Measurements from ENCODE around the gene BYSL. TPM values are rescaled to one million over a fixed set of nuclear protein-coding genes. Genes with fewer than 3 reads are reported as not detected.
"Not testable (repeated sequence)": the region's sequence is repeated elsewhere in the genome, so short reads cannot be mapped to it uniquely, and the experiment has no call there.

Gene BYSL
- total RNA-seq, 1 experiment from 2014 or later, result 32.3 TPM

DNA sequence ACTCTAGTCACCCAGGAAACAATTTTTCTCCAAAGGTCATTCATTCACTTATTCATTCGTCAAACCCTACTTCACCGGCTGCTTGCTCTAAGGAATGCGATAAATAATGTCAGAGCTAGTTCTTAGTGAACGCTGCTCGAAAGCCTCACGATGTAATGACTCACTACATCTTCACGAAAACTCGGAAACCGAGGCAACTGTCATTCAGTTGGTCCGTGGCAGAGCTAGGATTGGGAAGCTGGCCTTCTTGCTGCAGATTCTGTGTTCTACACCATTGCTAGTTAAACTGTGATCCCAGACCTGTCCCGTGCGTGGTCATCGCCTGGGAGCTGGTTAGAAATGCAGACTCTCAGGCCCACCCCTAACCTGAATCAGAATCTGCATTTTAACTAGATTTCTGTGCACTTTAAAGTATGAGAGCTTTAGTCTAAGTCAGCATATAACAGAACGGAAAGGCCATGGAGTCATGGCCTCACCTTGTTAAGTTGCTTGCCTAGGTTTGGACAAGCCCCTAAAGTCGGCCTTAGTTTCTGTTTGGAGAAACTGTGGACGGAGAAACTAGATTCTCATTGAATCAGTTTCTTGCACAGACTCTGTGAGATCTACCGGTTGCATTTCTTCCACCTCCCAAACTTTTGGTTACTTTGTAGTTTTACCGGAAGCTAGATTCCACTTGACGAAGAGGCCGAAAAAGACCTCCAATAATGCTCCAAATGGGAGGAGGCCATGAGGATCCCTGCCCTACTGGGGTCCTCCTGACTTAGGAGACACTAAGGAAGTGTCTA, 21.0 kb downstream of the BYSL start:
- no peaks in the 10 kb centered on the region for H3K9me3 ChIP-seq (replicated peaks)
- peak overlapping the region; percentile 88 for H3K4me3 ChIP-seq
- peaks cover 6% of the 10 kb centered on the region for H3K36me3 ChIP-seq
- DNase-seq, result no peak
- no peaks in the 10 kb centered on the region for H3K27me3 ChIP-seq
- peak overlapping the region; percentile 32 for H3K27ac ChIP-seq
- peaks cover 27% of the 10 kb centered on the region for H3K4me1 ChIP-seq

GRCh38 chr6:41942882-41943281, 21.6 kb downstream of the BYSL start:
- H3K4me3 ChIP-seq; H3K36me3 ChIP-seq; DNase-seq; H3K27me3 ChIP-seq; H3K27ac ChIP-seq; H3K9me3 ChIP-seq (replicated peaks): not testable (repeated sequence)
- H3K4me1 ChIP-seq, result peaks cover 23% of the 10 kb centered on the region

GRCh38 chr6:41943456-41943855, 22.2 kb downstream of the BYSL start:
- no peak for DNase-seq
- H3K9me3 ChIP-seq (replicated peaks), result no peaks in the 10 kb centered on the region
- H3K36me3 ChIP-seq, result no peaks in the 10 kb centered on the region
- H3K27ac ChIP-seq, result no peak overlapping the region
- no peak overlapping the region for H3K4me3 ChIP-seq
- H3K27me3 ChIP-seq, result no peaks in the 10 kb centered on the region
- peaks cover 17% of the 10 kb centered on the region for H3K4me1 ChIP-seq

DNA sequence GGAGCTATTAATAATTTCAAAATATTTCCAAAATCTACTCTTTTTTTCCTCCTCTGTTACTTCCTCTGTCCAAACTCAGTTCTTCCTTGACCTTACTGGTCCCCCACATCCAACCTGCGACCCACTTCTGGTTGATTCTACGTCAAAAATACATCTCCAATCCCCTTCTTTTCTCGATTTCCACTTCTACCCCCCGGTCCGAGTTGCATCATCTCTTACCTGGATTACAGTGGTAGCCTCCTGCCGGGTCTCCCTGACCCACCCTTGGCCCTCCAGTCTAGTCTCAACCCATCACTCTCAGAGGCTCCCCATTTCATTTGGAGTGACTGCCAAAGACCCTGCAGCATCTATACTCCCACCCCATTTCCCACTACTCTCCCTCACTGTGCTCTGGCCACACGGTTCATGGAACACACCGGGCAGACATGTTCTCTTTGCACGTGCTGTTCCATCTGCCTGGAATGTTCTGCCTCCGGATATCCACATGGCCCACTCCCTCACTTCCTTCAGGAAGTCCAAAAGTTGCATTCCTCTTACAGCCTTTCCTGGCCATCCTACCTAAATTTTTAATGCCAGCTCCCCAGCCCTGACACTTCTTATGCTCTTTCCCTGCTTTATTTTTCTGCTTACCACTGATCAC, 26.4 kb downstream of the BYSL start:
- Histone ChIP-seq H3K4me3 (no peak overlapping the region), H3K4me1 (no peaks in the 10 kb centered on the region), H3K36me3 (no peaks in the 10 kb centered on the region), H3K27me3 (no peaks in the 10 kb centered on the region), H3K27ac (no peak overlapping the region), H3K9me3 (replicated peaks) (no peaks in the 10 kb centered on the region)
- no peak for DNase-seq

GRCh38 chr6:41954668-41955067, 33.4 kb downstream of the BYSL start:
- Histone ChIP-seq H3K36me3 (no peaks in the 10 kb centered on the region), H3K4me3 (no peak overlapping the region), H3K27ac (no peak overlapping the region), H3K4me1 (no peaks in the 10 kb centered on the region), H3K9me3 (replicated peaks) (no peaks in the 10 kb centered on the region), H3K27me3 (no peaks in the 10 kb centered on the region)
- no peak for DNase-seq

- no peaks in the 10 kb centered on the region for H3K36me3 ChIP-seq
- no peaks in the 10 kb centered on the region for H3K27me3 ChIP-seq
- H3K4me1 ChIP-seq, result no peaks in the 10 kb centered on the region
- no peak for DNase-seq
- H3K9me3 ChIP-seq (replicated peaks), result no peaks in the 10 kb centered on the region
- no peak overlapping the region for H3K4me3 ChIP-seq
- no peak overlapping the region for H3K27ac ChIP-seq
Observed at GRCh38 chr6:41955412-41955811, 34.1 kb downstream of the BYSL start.

DNA sequence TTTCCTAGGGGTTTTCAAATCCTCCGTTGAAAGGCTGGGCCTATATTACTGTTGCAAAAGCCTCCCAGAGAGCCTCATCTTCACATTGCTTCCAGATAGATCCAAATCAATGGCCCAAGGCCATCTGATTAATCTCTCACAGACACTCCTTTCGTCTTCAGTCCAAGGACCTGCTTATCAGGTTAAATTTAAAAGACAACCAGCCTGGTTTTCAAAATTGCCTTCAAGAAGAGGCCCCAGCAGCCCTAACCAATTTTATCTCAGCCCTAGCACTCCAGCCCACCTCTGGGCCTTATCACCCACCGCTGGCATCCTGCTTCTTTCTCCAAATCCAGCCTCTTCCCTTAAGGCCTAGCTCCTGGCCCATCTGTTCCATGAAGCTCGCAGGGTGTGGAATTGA, 35.8 kb downstream of the BYSL start:
- Histone ChIP-seq H3K36me3 (no peaks in the 10 kb centered on the region), H3K9me3 (replicated peaks) (no peaks in the 10 kb centered on the region), H3K4me1 (no peaks in the 10 kb centered on the region), H3K27me3 (no peaks in the 10 kb centered on the region), H3K27ac (no peak overlapping the region), H3K4me3 (no peak overlapping the region)
- no peak for DNase-seq

GRCh38 chr6:41958022-41958856, 36.9 kb downstream of the BYSL start:
- H3K4me1 ChIP-seq, result no peaks in the 10 kb centered on the region
- H3K9me3 ChIP-seq (replicated peaks), result no peaks in the 10 kb centered on the region
- H3K27ac ChIP-seq, result no peak overlapping the region
- no peak overlapping the region for H3K4me3 ChIP-seq
- no peaks in the 10 kb centered on the region for H3K36me3 ChIP-seq
- H3K27me3 ChIP-seq, result no peaks in the 10 kb centered on the region
- no peak for DNase-seq

DNA sequence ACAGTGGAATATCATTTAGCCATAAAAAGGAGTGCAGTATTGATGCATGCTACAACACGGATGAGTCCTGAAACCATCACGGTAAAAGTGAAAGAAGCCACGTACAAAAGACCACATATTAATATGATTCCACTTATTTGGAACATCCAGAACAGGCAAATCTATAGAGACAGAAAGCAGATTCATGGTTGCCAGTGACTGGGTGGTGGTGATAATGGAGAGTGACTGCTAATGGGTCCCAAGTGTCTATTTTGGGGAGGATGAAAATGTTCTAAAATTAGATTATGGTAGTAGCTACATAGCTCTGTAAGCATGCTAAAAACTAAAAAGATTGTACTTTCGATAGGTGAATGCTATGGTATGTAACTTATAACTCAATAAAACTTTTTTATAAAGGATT, 38.7 kb downstream of the BYSL start:
- no peaks in the 10 kb centered on the region for H3K9me3 ChIP-seq (replicated peaks)
- H3K27me3 ChIP-seq, result no peaks in the 10 kb centered on the region
- no peaks in the 10 kb centered on the region for H3K36me3 ChIP-seq
- H3K4me1 ChIP-seq, result no peaks in the 10 kb centered on the region
- DNase-seq, result no peak
- no peak overlapping the region for H3K27ac ChIP-seq
- H3K4me3 ChIP-seq, result no peak overlapping the region

- Histone ChIP-seq H3K27ac (no peak overlapping the region), H3K4me1 (peaks cover 15% of the 10 kb centered on the region), H3K27me3 (no peaks in the 10 kb centered on the region), H3K36me3 (no peaks in the 10 kb centered on the region), H3K4me3 (no peak overlapping the region), H3K9me3 (replicated peaks) (no peaks in the 10 kb centered on the region)
- DNase-seq, result no peak
Observed at GRCh38 chr6:41963371-41963770, 42.1 kb downstream of the BYSL start.

GRCh38 chr6:41964201-41964887, 43.0 kb downstream of the BYSL start:
- Histone ChIP-seq H3K27me3 (no peaks in the 10 kb centered on the region), H3K27ac (no peak overlapping the region), H3K9me3 (replicated peaks) (no peaks in the 10 kb centered on the region), H3K36me3 (no peaks in the 10 kb centered on the region), H3K4me3 (no peak overlapping the region), H3K4me1 (peaks cover 15% of the 10 kb centered on the region)
- DNase-seq, result no peak

DNA sequence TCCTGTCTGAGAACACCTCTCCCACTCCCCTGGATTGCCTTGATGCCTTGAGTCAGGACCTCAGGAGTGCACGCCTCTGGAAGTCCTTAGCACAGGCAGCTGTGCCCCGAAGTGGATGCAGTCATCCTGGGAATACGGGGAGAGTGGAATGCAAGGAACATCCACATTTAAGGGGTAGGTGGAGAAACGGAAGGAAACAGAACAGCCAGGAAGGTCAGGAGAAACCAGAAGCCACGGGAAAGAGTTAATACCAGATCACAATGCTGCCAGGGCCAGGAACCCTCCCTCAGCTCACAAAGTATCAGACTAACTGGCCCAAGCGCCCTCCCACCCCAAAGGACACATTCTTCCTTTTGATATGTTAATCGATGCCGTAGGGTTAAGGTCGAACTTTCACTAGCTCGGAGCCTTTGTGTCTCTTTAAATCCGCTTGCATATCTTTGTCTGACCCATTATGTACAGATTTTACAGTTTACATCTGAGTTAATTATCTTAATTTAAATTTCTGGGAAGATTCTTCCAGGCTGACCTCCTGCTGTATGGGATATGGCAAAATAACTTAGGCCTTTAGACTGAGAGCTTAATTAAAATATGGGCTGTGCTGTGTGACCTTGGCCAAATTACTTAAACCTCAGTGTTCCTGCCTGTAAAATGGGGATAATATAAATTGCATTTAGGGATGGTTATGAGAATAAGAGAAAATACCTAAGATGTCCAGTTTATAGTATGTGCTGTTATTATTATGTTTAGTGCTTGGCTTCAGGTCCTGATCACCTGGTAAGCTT, 44.3 kb downstream of the BYSL start:
- no peak for DNase-seq
- Histone ChIP-seq H3K36me3 (no peaks in the 10 kb centered on the region), H3K4me1 (peaks cover 19% of the 10 kb centered on the region), H3K9me3 (replicated peaks) (no peaks in the 10 kb centered on the region), H3K27ac (no peak overlapping the region), H3K4me3 (no peak overlapping the region), H3K27me3 (no peaks in the 10 kb centered on the region)

DNA sequence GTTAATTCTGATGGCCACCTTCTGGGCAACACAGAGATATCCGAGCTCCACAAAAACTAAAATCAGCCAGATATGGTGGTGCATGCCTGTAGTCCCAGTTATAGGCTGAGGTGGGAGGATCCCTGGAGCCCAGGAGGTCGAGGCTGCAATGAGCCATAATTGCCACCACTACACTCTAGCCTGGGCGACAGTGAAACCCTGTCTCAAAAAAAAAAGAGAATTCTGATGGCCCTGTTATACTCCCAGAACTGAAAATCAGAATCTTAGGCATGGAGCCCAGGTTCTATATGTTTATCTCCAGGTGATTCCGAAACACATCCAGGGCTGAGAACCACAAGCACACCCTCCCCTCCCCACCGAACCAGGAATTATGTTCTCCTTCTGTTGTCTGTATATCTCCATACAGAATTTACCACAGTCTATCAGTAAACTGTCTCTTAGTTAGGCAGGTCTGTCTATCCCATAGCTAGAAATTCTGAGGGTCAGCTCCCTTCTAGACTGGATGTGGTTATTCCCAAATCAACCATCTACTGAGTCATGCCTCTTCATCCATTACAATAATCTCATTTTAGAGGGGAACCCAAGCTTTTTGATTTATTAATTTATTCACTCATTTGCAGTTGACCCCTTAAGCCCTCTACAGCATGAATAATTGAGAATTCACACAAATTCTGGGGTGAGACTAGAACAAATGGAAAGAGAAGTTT, 45.1 kb downstream of the BYSL start:
- Histone ChIP-seq H3K9me3 (replicated peaks) (no peaks in the 10 kb centered on the region), H3K27ac (peak overlapping the region; percentile 37), H3K4me3 (no peak overlapping the region), H3K27me3 (no peaks in the 10 kb centered on the region), H3K36me3 (no peaks in the 10 kb centered on the region), H3K4me1 (peaks cover 19% of the 10 kb centered on the region)
- DNase-seq, result no peak

DNA sequence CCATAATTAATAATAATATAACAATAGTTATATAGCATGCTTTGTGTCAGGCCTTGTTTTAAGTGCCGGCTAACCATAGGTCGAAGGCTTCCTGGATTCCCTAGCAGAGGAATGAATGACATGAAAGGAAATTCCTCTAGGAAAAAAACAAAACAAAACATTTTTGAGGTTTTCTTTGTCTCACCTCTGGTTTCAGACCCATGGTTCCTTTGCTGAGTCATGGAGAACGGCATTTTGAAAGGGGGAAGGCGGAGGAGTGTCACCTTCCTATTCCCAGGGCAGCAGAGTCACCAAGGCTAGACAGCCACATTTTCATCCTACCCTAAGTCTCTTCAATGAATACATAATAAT, 45.6 kb downstream of the BYSL start:
- peak; percentile 22 to 26 for DNase-seq
- H3K4me1 ChIP-seq, result peaks cover 19% of the 10 kb centered on the region
- no peaks in the 10 kb centered on the region for H3K36me3 ChIP-seq
- no peak overlapping the region for H3K4me3 ChIP-seq
- H3K27me3 ChIP-seq, result no peaks in the 10 kb centered on the region
- H3K9me3 ChIP-seq (replicated peaks), result no peaks in the 10 kb centered on the region
- peak overlapping the region; percentile 37 for H3K27ac ChIP-seq

Measured in SJCRH30 (cell line).